RWPE2 (cell line): ENCODE measurements around the gene YWHAG.

ENCODE experiments used
- ATAC-seq: fragments of 200-7000 bp; cut with Tn5 transposase; 3 replicates; pipeline ENCODE4 v1.9.1; 2021; ENCODE audit warnings: low read depth
- DNase-seq: peaks from one replicate; pipeline ENCODE4 v3.0.0-alpha.2; 2020; ENCODE audit warnings: low spot score
- H3K27ac ChIP-seq: fragments of 450-650 bp; 2 replicates; pipeline ENCODE4 v1.5.1; 2017; ENCODE audit warnings: mild to moderate bottlenecking; ENCODE audit not compliant: poor library complexity, severe bottlenecking
- H3K27me3 ChIP-seq: fragments of 250-450 bp; sonication (Bioruptor Pico); 2 replicates; pipeline ENCODE4 v1.5.1; 2021; ENCODE audit warnings: mild to moderate bottlenecking, moderate library complexity; ENCODE audit not compliant: insufficient read depth, poor library complexity, severe bottlenecking
- H3K36me3 ChIP-seq: fragments of 250-450 bp; sonication (Bioruptor Pico); 2 replicates; pipeline ENCODE4 v1.5.1; 2020; ENCODE audit warnings: low read depth, mild to moderate bottlenecking, moderate library complexity
- H3K4me1 ChIP-seq: fragments of 250-450 bp; sonication (Bioruptor Pico); 2 replicates; pipeline ENCODE4 v1.5.1; 2021; ENCODE audit warnings: mild to moderate bottlenecking, moderate library complexity; ENCODE audit not compliant: insufficient read depth, poor library complexity, severe bottlenecking
- H3K4me3 ChIP-seq: fragments of 250-450 bp; sonication (Bioruptor Pico); 2 replicates; pipeline ENCODE4 v1.5.1; 2021; ENCODE audit warnings: mild to moderate bottlenecking, moderate library complexity; ENCODE audit not compliant: severe bottlenecking
- H3K9me3 ChIP-seq: fragments of 250-450 bp; sonication (Bioruptor Pico); 2 replicates; pipeline ENCODE4 v1.5.1; 2021; ENCODE audit warnings: mild to moderate bottlenecking, moderate library complexity; ENCODE audit not compliant: severe bottlenecking
- TF ChIP-seq, protein P1 (sequence below): fragments of 450-650 bp; IDR thresholded peaks from one replicate; pipeline ENCODE4 v1.5.1; 2017; ENCODE audit warnings: mild to moderate bottlenecking, moderate library complexity; ENCODE audit not compliant: poor library complexity, severe bottlenecking

Gene YWHAG

DNA sequence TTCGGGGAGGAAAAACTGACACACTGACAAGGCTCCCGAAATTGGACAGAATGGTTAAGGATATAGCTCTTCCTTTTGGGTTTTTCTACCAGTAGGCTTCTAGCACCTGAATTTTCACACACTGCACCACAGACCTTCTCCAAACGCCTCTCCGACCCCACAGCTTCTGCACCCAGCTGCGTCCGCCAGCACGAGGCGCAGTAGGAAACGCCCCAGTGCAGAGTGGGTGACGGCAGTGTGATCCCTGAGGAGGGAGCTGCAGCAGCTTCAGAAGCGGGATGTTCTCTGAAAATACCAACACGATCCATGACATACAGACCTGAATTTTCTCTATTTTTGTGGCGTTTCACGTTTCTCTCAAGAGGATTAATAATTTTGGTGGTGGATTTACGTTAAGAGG is 30.4 kb downstream of the YWHAG start:
- H3K4me1 ChIP-seq = no peaks in the 10 kb centered on the region
- no peak for ATAC-seq
- TF ChIP-seq, protein P1, sequence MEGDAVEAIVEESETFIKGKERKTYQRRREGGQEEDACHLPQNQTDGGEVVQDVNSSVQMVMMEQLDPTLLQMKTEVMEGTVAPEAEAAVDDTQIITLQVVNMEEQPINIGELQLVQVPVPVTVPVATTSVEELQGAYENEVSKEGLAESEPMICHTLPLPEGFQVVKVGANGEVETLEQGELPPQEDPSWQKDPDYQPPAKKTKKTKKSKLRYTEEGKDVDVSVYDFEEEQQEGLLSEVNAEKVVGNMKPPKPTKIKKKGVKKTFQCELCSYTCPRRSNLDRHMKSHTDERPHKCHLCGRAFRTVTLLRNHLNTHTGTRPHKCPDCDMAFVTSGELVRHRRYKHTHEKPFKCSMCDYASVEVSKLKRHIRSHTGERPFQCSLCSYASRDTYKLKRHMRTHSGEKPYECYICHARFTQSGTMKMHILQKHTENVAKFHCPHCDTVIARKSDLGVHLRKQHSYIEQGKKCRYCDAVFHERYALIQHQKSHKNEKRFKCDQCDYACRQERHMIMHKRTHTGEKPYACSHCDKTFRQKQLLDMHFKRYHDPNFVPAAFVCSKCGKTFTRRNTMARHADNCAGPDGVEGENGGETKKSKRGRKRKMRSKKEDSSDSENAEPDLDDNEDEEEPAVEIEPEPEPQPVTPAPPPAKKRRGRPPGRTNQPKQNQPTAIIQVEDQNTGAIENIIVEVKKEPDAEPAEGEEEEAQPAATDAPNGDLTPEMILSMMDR = no peak
- H3K4me3 ChIP-seq = no peak overlapping the region
- H3K27me3 ChIP-seq = no peaks in the 10 kb centered on the region
- no peak overlapping the region for H3K27ac ChIP-seq
- no peaks in the 10 kb centered on the region for H3K9me3 ChIP-seq
- no peak for DNase-seq
- H3K36me3 ChIP-seq = peaks cover 90% of the 10 kb centered on the region

GRCh38 chr7:76327610-76328009 is 31.2 kb downstream of the YWHAG start:
- no peak overlapping the region for H3K4me3 ChIP-seq
- no peaks in the 10 kb centered on the region for H3K4me1 ChIP-seq
- no peaks in the 10 kb centered on the region for H3K27me3 ChIP-seq
- TF ChIP-seq, protein P1 = no peak
- ATAC-seq = no peak
- H3K27ac ChIP-seq = no peak overlapping the region
- peaks cover 83% of the 10 kb centered on the region for H3K36me3 ChIP-seq
- no peak for DNase-seq
- no peaks in the 10 kb centered on the region for H3K9me3 ChIP-seq

DNA sequence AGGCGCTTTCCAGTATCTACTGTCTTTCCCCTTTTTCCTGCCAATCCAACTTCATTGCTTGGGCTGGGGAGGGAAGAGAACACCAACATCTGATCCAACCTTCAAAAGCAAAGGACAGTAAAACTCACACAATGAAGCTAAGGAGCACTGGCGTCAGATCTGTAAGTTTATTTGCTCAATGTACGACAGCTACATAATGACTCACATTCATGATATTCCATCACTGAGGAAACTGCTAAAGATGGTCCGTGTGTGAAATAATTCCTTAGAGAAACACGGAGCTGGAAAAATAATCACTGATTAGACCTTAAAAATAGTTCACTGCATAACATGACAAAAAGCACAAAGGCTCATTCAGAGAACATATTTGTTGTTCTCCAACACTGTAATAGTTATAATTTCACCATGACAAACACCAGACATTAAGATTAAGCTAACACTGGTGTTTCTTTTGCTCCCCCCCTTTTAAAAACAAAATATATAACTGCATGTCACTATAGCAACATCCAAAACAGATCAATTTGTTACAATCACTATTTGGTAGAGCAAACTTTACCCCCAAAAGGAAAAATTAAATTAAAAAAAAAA is 32.1 kb downstream of the YWHAG start:
- no peak overlapping the region for H3K27ac ChIP-seq
- DNase-seq = no peak
- no peaks in the 10 kb centered on the region for H3K27me3 ChIP-seq
- no peaks in the 10 kb centered on the region for H3K4me1 ChIP-seq
- H3K4me3 ChIP-seq = no peak overlapping the region
- H3K36me3 ChIP-seq = peaks cover 74% of the 10 kb centered on the region
- no peaks in the 10 kb centered on the region for H3K9me3 ChIP-seq
- TF ChIP-seq, protein P1 = no peak
- ATAC-seq = no peak

DNA sequence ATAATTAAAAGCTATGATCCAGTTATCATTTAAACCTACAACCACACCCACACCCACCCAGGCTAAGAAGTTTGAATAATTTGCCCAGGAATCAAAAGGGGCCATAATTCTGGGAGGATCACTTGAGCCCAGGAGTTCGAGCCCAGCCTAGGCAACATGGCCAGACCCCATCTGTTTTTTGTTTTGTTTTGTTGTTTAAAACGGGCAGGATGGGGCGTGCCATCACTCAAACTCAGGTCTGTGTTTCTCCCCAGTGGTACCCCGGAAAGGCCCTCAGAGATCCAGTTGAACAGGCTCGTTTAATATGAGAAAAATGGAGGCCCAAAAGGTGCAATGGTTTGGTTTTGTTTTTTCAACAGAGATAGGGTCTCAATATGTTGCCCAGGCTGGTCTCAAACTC is 33.0 kb downstream of the YWHAG start:
- TF ChIP-seq, protein P1 = no peak
- H3K27ac ChIP-seq = no peak overlapping the region
- DNase-seq = no peak
- ATAC-seq = no peak
- no peaks in the 10 kb centered on the region for H3K4me1 ChIP-seq
- H3K9me3 ChIP-seq = no peaks in the 10 kb centered on the region
- H3K36me3 ChIP-seq = peaks cover 65% of the 10 kb centered on the region
- H3K27me3 ChIP-seq = no peaks in the 10 kb centered on the region
- no peak overlapping the region for H3K4me3 ChIP-seq

- Histone ChIP-seq H3K27ac (no peak overlapping the region), H3K4me3 (no peak overlapping the region), H3K9me3 (no peaks in the 10 kb centered on the region), H3K27me3 (no peaks in the 10 kb centered on the region), H3K36me3 (peaks cover 60% of the 10 kb centered on the region), H3K4me1 (no peaks in the 10 kb centered on the region)
- TF ChIP-seq, protein P1 = no peak
- DNase-seq (no peak), ATAC-seq (no peak)
These were observed 33.7 kb downstream of the YWHAG start for GRCh38 chr7:76325092-76325491.
